GM12878 (cell line): Measurements from ENCODE around the gene PHKA1.
"Not testable (repeated sequence)": the region's sequence is repeated elsewhere in the genome, so short reads cannot be mapped to it uniquely, and the experiment has no call there.

Experiments
- CHD4 ChIP-seq: fragments of 200-600 bp; sonication (generic); IDR thresholded peaks from 2 replicates; pipeline ENCODE4 v1.6.1; 2016; ENCODE audit warnings: mild to moderate bottlenecking
- EGR1 ChIP-seq, 2 experiments: IDR thresholded peaks; 1 replicate in 1 of 2; 2 replicates in 1 of 2; pipeline ENCODE4 v1.6.1; 2011 to 2012; ENCODE audit warnings: low read depth in 2 of 2, low read length in 2 of 2, borderline replicate concordance in 1 of 2, mild to moderate bottlenecking in 1 of 2, moderate library complexity in 1 of 2
- EZH2 ChIP-seq: IDR thresholded peaks from 2 replicates; pipeline ENCODE4 v1.6.1; 2012; ENCODE audit warnings: low read depth, mild to moderate bottlenecking, control low read depth, inconsistent platforms, low read length, borderline replicate concordance; ENCODE audit not compliant: control insufficient read depth
- JUNB ChIP-seq: IDR thresholded peaks from 2 replicates; pipeline ENCODE4 v1.6.1; 2016; ENCODE audit warnings: antibody characterized with exemption, mild to moderate bottlenecking
- MXI1 ChIP-seq: fragments of 150-350 bp; IDR thresholded peaks from 2 replicates; pipeline ENCODE4 v1.6.1; 2011; ENCODE audit warnings: low read depth, mild to moderate bottlenecking, inconsistent platforms, low read length, improper control_type of control experiment
- PML ChIP-seq: IDR thresholded peaks from 2 replicates; pipeline ENCODE4 v1.6.1; 2012; ENCODE audit warnings: low read length, inconsistent platforms
- TAF1 ChIP-seq: IDR thresholded peaks from 2 replicates; pipeline ENCODE4 v1.6.1; 2011; ENCODE audit warnings: mild to moderate bottlenecking, low read depth, low read length, borderline replicate concordance
- YBX1 ChIP-seq: fragments of 450-650 bp; IDR thresholded peaks from 2 replicates; pipeline ENCODE4 v1.6.1; 2016; ENCODE audit warnings: antibody characterized with exemption
- TF ChIP-seq, protein P1 (sequence below), 3 experiments: IDR thresholded peaks in 2 of 3; conservative IDR thresholded peaks in 1 of 3; 2 replicates each; pipeline ENCODE4 v1.5.1; 2011; ENCODE audit warnings: low read depth in 3 of 3, low read length in 3 of 3, mild to moderate bottlenecking in 3 of 3, control low read depth in 2 of 3, moderate library complexity in 2 of 3, inconsistent platforms in 1 of 3, mixed read lengths in 1 of 3; ENCODE audit not compliant: control insufficient read depth in 2 of 3, insufficient read depth in 1 of 3; ENCODE audit errors: extremely low read depth in 1 of 3

- TF ChIP-seq TAF1; MXI1; YBX1; EGR1 (IDR thresholded peaks at IDR 0.05; ENCODE audit: borderline replicate concordance in 1 of 2, low read depth in 2 of 2, low read length in 2 of 2); JUNB; CHD4; EZH2; PML: not testable (repeated sequence)
- TF ChIP-seq, protein P1, sequence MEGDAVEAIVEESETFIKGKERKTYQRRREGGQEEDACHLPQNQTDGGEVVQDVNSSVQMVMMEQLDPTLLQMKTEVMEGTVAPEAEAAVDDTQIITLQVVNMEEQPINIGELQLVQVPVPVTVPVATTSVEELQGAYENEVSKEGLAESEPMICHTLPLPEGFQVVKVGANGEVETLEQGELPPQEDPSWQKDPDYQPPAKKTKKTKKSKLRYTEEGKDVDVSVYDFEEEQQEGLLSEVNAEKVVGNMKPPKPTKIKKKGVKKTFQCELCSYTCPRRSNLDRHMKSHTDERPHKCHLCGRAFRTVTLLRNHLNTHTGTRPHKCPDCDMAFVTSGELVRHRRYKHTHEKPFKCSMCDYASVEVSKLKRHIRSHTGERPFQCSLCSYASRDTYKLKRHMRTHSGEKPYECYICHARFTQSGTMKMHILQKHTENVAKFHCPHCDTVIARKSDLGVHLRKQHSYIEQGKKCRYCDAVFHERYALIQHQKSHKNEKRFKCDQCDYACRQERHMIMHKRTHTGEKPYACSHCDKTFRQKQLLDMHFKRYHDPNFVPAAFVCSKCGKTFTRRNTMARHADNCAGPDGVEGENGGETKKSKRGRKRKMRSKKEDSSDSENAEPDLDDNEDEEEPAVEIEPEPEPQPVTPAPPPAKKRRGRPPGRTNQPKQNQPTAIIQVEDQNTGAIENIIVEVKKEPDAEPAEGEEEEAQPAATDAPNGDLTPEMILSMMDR (IDR thresholded peaks at IDR 0.05 in 2 of 3, conservative IDR thresholded peaks at IDR 0.05 in 1 of 3; ENCODE audit: control insufficient read depth in 2 of 3, extremely low read depth in 1 of 3, insufficient read depth in 1 of 3, low read depth in 3 of 3, low read length in 3 of 3): not testable (repeated sequence)
These were observed 123.1 kb downstream of the PHKA1 start for GRCh38 chrX:72591038-72591437.
